Measurements from ENCODE around the gene NPAS3.

Gene NPAS3

GRCh38 chr14:33016613-33017012, 77.9 kb downstream of the NPAS3 start:
- DNase-seq (ENCODE audit: low spot score), result no peak

GRCh38 chr14:33017016-33017415, 78.3 kb downstream of the NPAS3 start:
- DNase-seq (ENCODE audit: low spot score), result no peak

- DNase-seq (ENCODE audit: low spot score), result no peak
These were observed 80.7 kb downstream of the NPAS3 start for GRCh38 chr14:33019346-33019745.

- no peak for DNase-seq (ENCODE audit: low spot score)
These were observed 88.3 kb downstream of the NPAS3 start for GRCh38 chr14:33026850-33027430.

- no peak for DNase-seq (ENCODE audit: low spot score)
These were observed 90.8 kb downstream of the NPAS3 start for GRCh38 chr14:33029511-33029910.

GRCh38 chr14:33030386-33030785, 91.7 kb downstream of the NPAS3 start:
- no peak for DNase-seq (ENCODE audit: low spot score)

- DNase-seq (ENCODE audit: low spot score), result no peak
These were observed 96.9 kb downstream of the NPAS3 start for GRCh38 chr14:33035416-33036194.

GRCh38 chr14:33039311-33039710, 100.6 kb downstream of the NPAS3 start:
- no peak for DNase-seq (ENCODE audit: low spot score)

GRCh38 chr14:33040372-33041140, 101.9 kb downstream of the NPAS3 start:
- DNase-seq (ENCODE audit: low spot score), result no peak

- DNase-seq (ENCODE audit: low spot score), result no peak
These were observed 103.9 kb downstream of the NPAS3 start for GRCh38 chr14:33042591-33042990.

GRCh38 chr14:33045760-33046159, 107.1 kb downstream of the NPAS3 start:
- DNase-seq (ENCODE audit: low spot score), result no peak

- DNase-seq (ENCODE audit: low spot score), result no peak
These were observed 114.3 kb downstream of the NPAS3 start for GRCh38 chr14:33052943-33053342.

GRCh38 chr14:33056213-33056612, 117.5 kb downstream of the NPAS3 start:
- DNase-seq (ENCODE audit: low spot score), result no peak

- DNase-seq (ENCODE audit: low spot score), result no peak
These were observed 118.9 kb downstream of the NPAS3 start for GRCh38 chr14:33057585-33057984.

GRCh38 chr14:33061667-33062325, 123.1 kb downstream of the NPAS3 start:
- DNase-seq (ENCODE audit: low spot score), result no peak

- DNase-seq (ENCODE audit: low spot score), result no peak
These were observed 123.8 kb downstream of the NPAS3 start for GRCh38 chr14:33062476-33062875.

- DNase-seq (ENCODE audit: low spot score), result no peak
These were observed 124.2 kb downstream of the NPAS3 start for GRCh38 chr14:33062881-33063280.

GRCh38 chr14:33063521-33063920, 124.8 kb downstream of the NPAS3 start:
- no peak for DNase-seq (ENCODE audit: low spot score)

- no peak for DNase-seq (ENCODE audit: low spot score)
These were observed 127.0 kb downstream of the NPAS3 start for GRCh38 chr14:33065634-33066033.

GRCh38 chr14:33068040-33068439, 129.4 kb downstream of the NPAS3 start:
- DNase-seq (ENCODE audit: low spot score), result no peak

GRCh38 chr14:33068626-33069025, 129.9 kb downstream of the NPAS3 start:
- no peak for DNase-seq (ENCODE audit: low spot score)

GRCh38 chr14:33070475-33070874, 131.8 kb downstream of the NPAS3 start:
- DNase-seq (ENCODE audit: low spot score), result no peak

GRCh38 chr14:33073023-33073422, 134.3 kb downstream of the NPAS3 start:
- no peak for DNase-seq (ENCODE audit: low spot score)
